Activated naive CD8-positive, alpha-beta T cell (primary cell): ENCODE results near the gene ABCF1.

Experiments
- H3K27ac Mint-ChIP-seq: one replicate; pipeline ENCODE4 v1.8.0; 2021; ENCODE audit warnings: mixed read lengths
- H3K27me3 Mint-ChIP-seq: one replicate; pipeline ENCODE4 v1.8.0; 2021; ENCODE audit warnings: mixed read lengths
- H3K36me3 Mint-ChIP-seq: one replicate; pipeline ENCODE4 v1.8.0; 2021; ENCODE audit warnings: mixed read lengths
- H3K4me1 Mint-ChIP-seq: one replicate; pipeline ENCODE4 v1.8.0; 2021; ENCODE audit warnings: low read depth, mixed read lengths
- H3K4me3 Mint-ChIP-seq: one replicate; pipeline ENCODE4 v1.8.0; 2021; ENCODE audit warnings: mild to moderate bottlenecking, mixed read lengths
- H3K9me3 Mint-ChIP-seq: one replicate; pipeline ENCODE4 v1.8.0; 2021; ENCODE audit warnings: low read depth, mixed read lengths

ABCF1 gene

DNA sequence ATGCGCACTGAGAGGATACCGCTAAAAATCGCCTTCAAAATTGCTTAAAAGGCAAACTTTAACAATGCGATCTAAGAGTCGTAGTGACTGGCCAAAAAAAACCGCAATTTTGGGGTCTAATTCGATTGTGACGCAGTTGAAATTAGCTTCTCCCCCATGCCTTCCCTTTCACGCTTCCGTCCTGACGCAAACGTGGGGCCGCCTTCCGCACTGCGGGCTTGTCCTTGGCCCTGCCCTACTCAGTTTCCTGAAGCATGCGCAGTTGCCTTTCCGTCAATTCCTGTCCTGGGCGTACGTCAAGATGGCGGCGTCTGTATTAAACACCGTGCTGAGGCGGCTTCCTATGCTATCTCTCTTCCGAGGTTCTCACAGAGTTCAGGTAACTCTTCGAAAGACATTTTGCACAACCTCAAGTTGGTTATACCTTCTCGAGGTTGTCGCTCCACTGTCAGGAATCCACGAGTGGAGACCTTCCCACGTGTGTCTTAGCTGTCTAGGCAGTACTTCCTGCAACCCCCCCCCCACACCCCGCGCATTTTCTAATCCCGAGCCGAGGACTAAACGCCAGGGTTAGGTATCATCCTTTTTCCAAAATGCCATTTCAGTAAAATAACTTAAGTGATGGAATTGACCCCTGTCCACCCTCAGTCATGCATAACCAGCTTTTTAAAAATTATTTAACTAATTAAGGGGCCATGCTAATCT lies 46.5 kb downstream of the ABCF1 start, which contains the start of gene MRPS18B:
Gene MRPS18B (plus strand): TSS at position 276 of the 705 bp plus-strand sequence. CDS start 26 bp downstream, at position 302.
- peak within 1 kb of the TSS; percentile 99 for H3K4me3 Mint-ChIP-seq
- H3K27ac Mint-ChIP-seq, result peak within 1 kb of the TSS; percentile 100
- H3K36me3 Mint-ChIP-seq, result peaks cover 27% of the 10 kb centered on the region
- no peaks in the 10 kb centered on the region for H3K9me3 Mint-ChIP-seq
- peaks cover 39% of the 10 kb centered on the region for H3K4me1 Mint-ChIP-seq
- H3K27me3 Mint-ChIP-seq, result no peaks in the 10 kb centered on the region

- peak overlapping the region; percentile 100 for H3K27ac Mint-ChIP-seq
- no peaks in the 10 kb centered on the region for H3K9me3 Mint-ChIP-seq
- H3K36me3 Mint-ChIP-seq, result peaks cover 26% of the 10 kb centered on the region
- H3K27me3 Mint-ChIP-seq, result no peaks in the 10 kb centered on the region
- peaks cover 33% of the 10 kb centered on the region for H3K4me1 Mint-ChIP-seq
- peak overlapping the region; percentile 99 for H3K4me3 Mint-ChIP-seq
Measured at GRCh38 chr6:30618270-30618797, 47.1 kb downstream of the ABCF1 start.

- H3K36me3 Mint-ChIP-seq, result peaks cover 20% of the 10 kb centered on the region
- no peaks in the 10 kb centered on the region for H3K27me3 Mint-ChIP-seq
- H3K27ac Mint-ChIP-seq, result peak overlapping the region; percentile 100
- peaks cover 21% of the 10 kb centered on the region for H3K4me1 Mint-ChIP-seq
- H3K4me3 Mint-ChIP-seq, result peak overlapping the region; percentile 99
- no peaks in the 10 kb centered on the region for H3K9me3 Mint-ChIP-seq
Measured at GRCh38 chr6:30619561-30619960, 48.3 kb downstream of the ABCF1 start.

DNA sequence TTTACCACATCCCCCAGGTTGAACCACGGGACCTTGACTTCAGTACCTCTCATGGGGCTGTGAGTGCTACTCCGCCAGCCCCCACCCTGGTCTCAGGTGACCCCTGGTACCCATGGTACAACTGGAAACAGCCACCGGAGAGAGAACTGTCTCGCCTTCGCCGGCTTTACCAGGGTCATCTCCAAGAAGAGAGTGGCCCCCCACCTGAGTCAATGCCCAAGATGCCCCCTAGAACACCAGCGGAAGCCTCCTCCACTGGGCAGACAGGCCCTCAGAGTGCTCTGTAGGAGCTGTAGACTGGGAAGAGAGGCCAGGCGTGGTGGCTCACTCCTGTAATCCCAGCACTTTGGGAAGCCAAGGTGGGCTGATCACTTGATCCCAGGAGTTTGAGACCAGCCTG lies 54.3 kb downstream of the ABCF1 start:
- H3K27ac Mint-ChIP-seq, result peak overlapping the region; percentile 92
- peaks cover 23% of the 10 kb centered on the region for H3K4me1 Mint-ChIP-seq
- peaks cover 3% of the 10 kb centered on the region for H3K36me3 Mint-ChIP-seq
- H3K9me3 Mint-ChIP-seq, result no peaks in the 10 kb centered on the region
- no peaks in the 10 kb centered on the region for H3K27me3 Mint-ChIP-seq
- no peak overlapping the region for H3K4me3 Mint-ChIP-seq

DNA sequence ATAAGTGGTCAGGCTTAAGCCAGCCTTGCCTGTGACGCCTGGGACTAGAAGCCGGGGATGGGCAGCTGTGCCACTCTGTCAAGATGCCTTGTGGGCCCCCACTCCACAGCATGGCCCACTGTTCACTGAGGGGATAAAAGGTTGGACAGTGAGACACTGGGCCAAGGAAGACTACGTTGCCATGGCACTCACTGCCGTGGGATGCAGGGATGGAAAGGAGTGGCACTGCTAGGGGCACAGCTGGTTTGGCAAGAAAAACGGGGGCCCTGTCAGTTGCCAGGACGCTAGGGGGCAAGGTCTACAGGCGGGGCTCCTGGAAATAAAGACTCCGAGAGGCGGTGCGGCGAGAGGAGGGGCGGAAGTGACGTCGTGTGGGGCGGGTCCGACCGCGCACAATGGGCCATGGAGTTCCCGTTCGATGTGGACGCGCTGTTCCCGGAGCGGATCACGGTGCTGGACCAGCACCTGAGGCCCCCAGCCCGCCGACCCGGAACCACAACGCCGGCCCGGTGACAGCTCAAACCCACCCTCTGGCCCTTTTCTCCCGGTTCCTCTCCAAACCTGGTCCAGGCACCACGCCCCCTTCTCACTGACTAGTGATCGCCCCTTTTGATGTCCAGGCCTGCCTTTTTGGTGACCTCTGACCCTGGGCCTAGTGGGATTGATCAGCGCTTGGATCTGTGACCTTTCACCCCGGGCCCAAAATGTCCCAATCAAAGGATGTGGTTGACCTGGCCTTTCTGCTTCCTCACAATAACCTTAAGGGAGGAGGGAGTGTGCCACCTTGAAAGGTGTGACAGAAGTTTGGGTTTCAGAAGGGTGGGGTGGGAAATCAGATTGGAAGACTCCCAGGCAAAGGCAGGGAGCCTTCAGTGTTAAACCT lies 55.5 kb downstream of the ABCF1 start, which contains the start of gene ATAT1:
Gene ATAT1 (plus strand): TSS at position 391 of the 883 bp plus-strand sequence.
- H3K36me3 Mint-ChIP-seq, result peaks cover 3% of the 10 kb centered on the region
- H3K9me3 Mint-ChIP-seq, result no peaks in the 10 kb centered on the region
- H3K4me1 Mint-ChIP-seq, result peaks cover 21% of the 10 kb centered on the region
- H3K27ac Mint-ChIP-seq, result peak within 1 kb of the TSS; percentile 92
- peak within 1 kb of the TSS; percentile 93 for H3K4me3 Mint-ChIP-seq
- H3K27me3 Mint-ChIP-seq, result no peaks in the 10 kb centered on the region

- H3K27me3 Mint-ChIP-seq, result no peaks in the 10 kb centered on the region
- H3K27ac Mint-ChIP-seq, result no peak overlapping the region
- peaks cover 8% of the 10 kb centered on the region for H3K4me1 Mint-ChIP-seq
- peaks cover 11% of the 10 kb centered on the region for H3K36me3 Mint-ChIP-seq
- no peak overlapping the region for H3K4me3 Mint-ChIP-seq
- H3K9me3 Mint-ChIP-seq, result no peaks in the 10 kb centered on the region
Measured at GRCh38 chr6:30635834-30636233, 64.6 kb downstream of the ABCF1 start.

DNA sequence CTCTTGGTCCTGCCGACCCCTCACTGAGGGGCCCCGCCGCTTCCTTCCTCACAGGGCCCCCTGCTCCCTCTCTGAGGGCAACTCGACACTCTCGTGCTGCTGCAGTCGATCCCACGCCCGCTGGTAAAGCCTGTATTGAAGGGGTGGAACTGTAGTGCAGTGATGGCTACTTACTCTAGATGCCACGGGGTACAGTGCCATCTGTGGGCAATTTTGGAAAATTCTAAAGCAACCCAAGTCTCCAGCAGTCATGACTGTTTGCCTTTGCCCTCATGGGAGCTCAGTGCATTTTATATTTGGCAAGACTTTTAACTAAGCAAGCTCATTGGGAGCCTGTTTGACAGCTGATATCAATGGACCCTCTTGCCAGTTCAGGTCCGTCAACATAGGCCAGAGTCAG lies 69.2 kb downstream of the ABCF1 start:
- H3K27ac Mint-ChIP-seq, result peak overlapping the region; percentile 88
- no peaks in the 10 kb centered on the region for H3K9me3 Mint-ChIP-seq
- H3K27me3 Mint-ChIP-seq, result no peaks in the 10 kb centered on the region
- peaks cover 5% of the 10 kb centered on the region for H3K36me3 Mint-ChIP-seq
- H3K4me1 Mint-ChIP-seq, result peaks cover 23% of the 10 kb centered on the region
- no peak overlapping the region for H3K4me3 Mint-ChIP-seq

DNA sequence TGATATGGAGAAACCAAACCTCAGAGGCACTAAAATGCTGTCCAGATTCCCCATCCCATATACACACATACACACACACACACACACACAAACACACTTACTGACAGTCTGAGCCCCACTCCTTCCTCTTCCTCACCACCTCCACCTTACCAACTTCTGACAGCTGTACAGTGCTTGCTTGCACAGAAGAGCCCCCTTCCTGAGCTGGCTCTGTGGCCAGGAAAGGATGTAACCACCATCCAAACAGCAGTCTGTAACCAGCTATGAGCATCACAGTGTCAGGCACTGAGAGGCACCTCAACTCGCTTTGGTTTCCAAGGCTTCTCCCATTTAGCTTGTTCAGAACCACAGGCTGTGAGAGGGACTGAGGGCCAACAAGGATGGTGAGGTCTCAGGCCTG lies 69.8 kb downstream of the ABCF1 start:
- H3K4me3 Mint-ChIP-seq, result peak overlapping the region; percentile 61
- peaks cover 6% of the 10 kb centered on the region for H3K36me3 Mint-ChIP-seq
- H3K27me3 Mint-ChIP-seq, result no peaks in the 10 kb centered on the region
- no peaks in the 10 kb centered on the region for H3K9me3 Mint-ChIP-seq
- H3K27ac Mint-ChIP-seq, result peak overlapping the region; percentile 88
- H3K4me1 Mint-ChIP-seq, result peaks cover 28% of the 10 kb centered on the region
